LHCN-M2 (cell line): Measurements from ENCODE around the gene PPP1R12B. TPM values are rescaled to one million over a fixed set of nuclear protein-coding genes. Genes with fewer than 3 reads are reported as not detected.
"Not testable (repeated sequence)": the region's sequence is repeated elsewhere in the genome, so short reads cannot be mapped to it uniquely, and the experiment has no call there.

Experiments
- DNase-seq: peaks from one replicate; pipeline ENCODE4 v3.0.0-alpha.2; 2012; ENCODE audit warnings: low read depth
- total RNA-seq: library from RNA; depleted of rRNA; stranded (reverse); fragments of >200 nt; gene quantifications from 2 replicates; pipeline ENCODE4 v1.2.3, GENCODE V29; 2014

PPP1R12B gene
- total RNA-seq, 1 experiment from 2014 or later = 9.8 TPM

GRCh38 chr1:202580619-202581018, 232.1 kb downstream of the PPP1R12B start:
- DNase-seq = no peak

- not testable (repeated sequence) for DNase-seq
Observed at GRCh38 chr1:202582350-202582749, 233.9 kb downstream of the PPP1R12B start.

- no peak for DNase-seq
Observed at GRCh38 chr1:202584707-202585589, 236.4 kb downstream of the PPP1R12B start.

GRCh38 chr1:202585590-202585933, 237.1 kb downstream of the PPP1R12B start:
- no peak for DNase-seq

GRCh38 chr1:202586018-202586821, 237.7 kb downstream of the PPP1R12B start:
- peak; percentile 50 for DNase-seq

GRCh38 chr1:202586871-202587270, 238.4 kb downstream of the PPP1R12B start:
- no peak for DNase-seq

GRCh38 chr1:202587859-202588485, 239.5 kb downstream of the PPP1R12B start:
- DNase-seq = no peak

- no peak for DNase-seq
Observed at GRCh38 chr1:202588503-202589189, 240.1 kb downstream of the PPP1R12B start.

GRCh38 chr1:202589190-202589930, 240.9 kb downstream of the PPP1R12B start:
- DNase-seq = peak; percentile 98

GRCh38 chr1:202590126-202590525, 241.6 kb downstream of the PPP1R12B start:
- no peak for DNase-seq

- DNase-seq = no peak
Observed at GRCh38 chr1:202590975-202591411, 242.5 kb downstream of the PPP1R12B start.

GRCh38 chr1:202591515-202591914, 243.0 kb downstream of the PPP1R12B start:
- DNase-seq = no peak

GRCh38 chr1:202592146-202592545, 243.6 kb downstream of the PPP1R12B start:
- DNase-seq = no peak

GRCh38 chr1:202593845-202594244, 245.3 kb downstream of the PPP1R12B start:
- no peak for DNase-seq

- DNase-seq = no peak
Observed at GRCh38 chr1:202596638-202597037, 248.1 kb downstream of the PPP1R12B start.

GRCh38 chr1:202597090-202597761, 248.7 kb downstream of the PPP1R12B start:
- DNase-seq = no peak

GRCh38 chr1:202599669-202600431, 251.4 kb downstream of the PPP1R12B start:
- peak; percentile 68 for DNase-seq

GRCh38 chr1:202600432-202601041, 252.0 kb downstream of the PPP1R12B start:
- no peak for DNase-seq

- no peak for DNase-seq
Observed at GRCh38 chr1:202603435-202603834, 254.9 kb downstream of the PPP1R12B start.
